Measurements from ENCODE around the gene ARL6IP6. TPM values are rescaled to one million over a fixed set of nuclear protein-coding genes. Genes with fewer than 3 reads are reported as not detected.

ARL6IP6 gene
- total RNA-seq (2022) (32.6 and 32.8 TPM in 2 replicates), Bru-seq, nascent RNA (percentile 89 among the genes with signal in this experiment), BruChase-seq, experiment 1, labeled RNA remaining after a 6-hour chase (percentile 78 among the genes with signal in this experiment), BruChase-seq, experiment 2, labeled RNA remaining after a 2-hour chase (percentile 76 among the genes with signal in this experiment)
- long read RNA-seq, transcript ARL6IP6-201 (4 exons, 2,805 nt) = major isoform, 97 of 112 reads
- long read RNA-seq, partial matches to known transcripts = 0 of 112 reads
- long read RNA-seq, other reads (novel, unspliced or antisense) = 12 of 112 reads

DNA sequence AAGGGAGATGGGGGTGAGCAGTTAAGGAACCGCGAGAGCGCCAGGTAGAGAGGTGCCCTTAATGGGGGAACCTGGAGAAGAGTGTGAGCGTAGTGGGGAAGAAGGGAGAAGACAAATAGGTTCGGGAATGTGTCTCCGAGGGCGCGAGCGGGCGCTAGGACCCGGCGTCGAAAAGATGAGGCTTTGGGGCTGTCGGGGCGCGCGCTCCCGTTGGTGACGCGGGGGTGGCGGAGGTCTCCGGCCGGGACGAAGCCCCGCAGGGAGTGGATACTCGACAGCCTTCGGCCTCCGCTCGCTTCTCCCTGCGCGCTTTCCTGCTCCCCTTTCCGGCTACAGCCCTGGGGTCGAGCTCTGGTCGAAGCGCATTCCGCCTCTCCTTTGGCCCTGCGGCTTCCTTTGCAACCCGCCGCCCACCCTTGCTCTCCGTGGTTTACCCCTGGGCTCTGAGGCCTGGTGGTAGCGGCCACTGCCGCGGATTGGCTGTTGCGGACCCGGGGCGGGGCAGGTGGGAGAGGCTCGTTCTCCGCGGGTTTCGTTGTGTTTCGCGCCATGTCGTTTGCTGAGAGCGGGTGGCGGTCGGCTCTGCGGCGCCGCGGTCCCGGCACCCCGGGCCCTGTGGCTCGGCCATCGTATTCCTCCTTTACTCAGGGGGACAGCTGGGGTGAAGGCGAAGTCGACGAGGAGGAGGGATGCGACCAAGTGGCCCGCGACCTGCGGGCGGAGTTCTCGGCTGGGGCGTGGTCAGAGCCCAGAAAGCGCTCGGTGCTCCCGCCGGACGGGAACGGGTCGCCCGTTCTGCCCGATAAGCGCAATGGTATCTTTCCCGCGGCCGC is at the start of gene ARL6IP6:
TSS of gene ARL6IP6 (plus strand) at position 545 of the 833 bp plus-strand sequence. CDS start at position 550, 5 bp downstream.
- CTCF ChIA-PET = interaction anchor here (1.2 kb wide), 1 partner anchor 11 kb away, joined by 4 read pairs; no protein-coding TSS in a partner anchor
- H3K9me3 Mint-ChIP-seq (ENCODE audit: low read depth, unreplicated experiment) = no peaks in the 10 kb centered on the region
- intact Hi-C loops (cut with micrococcal nuclease; ENCODE audit: unreplicated experiment) = no loop called here
- peaks cover 64% of the 10 kb centered on the region for H3K36me3 Mint-ChIP-seq (ENCODE audit: insufficient read depth, unreplicated experiment)
- peak; percentile 95 for DNase-seq
- peaks cover 11% of the 10 kb centered on the region for H3K4me1 Mint-ChIP-seq (ENCODE audit: low read depth, unreplicated experiment)
- TF ChIP-seq, protein P1, sequence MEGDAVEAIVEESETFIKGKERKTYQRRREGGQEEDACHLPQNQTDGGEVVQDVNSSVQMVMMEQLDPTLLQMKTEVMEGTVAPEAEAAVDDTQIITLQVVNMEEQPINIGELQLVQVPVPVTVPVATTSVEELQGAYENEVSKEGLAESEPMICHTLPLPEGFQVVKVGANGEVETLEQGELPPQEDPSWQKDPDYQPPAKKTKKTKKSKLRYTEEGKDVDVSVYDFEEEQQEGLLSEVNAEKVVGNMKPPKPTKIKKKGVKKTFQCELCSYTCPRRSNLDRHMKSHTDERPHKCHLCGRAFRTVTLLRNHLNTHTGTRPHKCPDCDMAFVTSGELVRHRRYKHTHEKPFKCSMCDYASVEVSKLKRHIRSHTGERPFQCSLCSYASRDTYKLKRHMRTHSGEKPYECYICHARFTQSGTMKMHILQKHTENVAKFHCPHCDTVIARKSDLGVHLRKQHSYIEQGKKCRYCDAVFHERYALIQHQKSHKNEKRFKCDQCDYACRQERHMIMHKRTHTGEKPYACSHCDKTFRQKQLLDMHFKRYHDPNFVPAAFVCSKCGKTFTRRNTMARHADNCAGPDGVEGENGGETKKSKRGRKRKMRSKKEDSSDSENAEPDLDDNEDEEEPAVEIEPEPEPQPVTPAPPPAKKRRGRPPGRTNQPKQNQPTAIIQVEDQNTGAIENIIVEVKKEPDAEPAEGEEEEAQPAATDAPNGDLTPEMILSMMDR (IDR thresholded peaks at IDR 0.05; ENCODE audit: unreplicated experiment) = no peak
- peak within 1 kb of the TSS; percentile 96 for H3K4me3 Mint-ChIP-seq (ENCODE audit: low read depth, unreplicated experiment)
- no peaks in the 10 kb centered on the region for H3K27me3 Mint-ChIP-seq (ENCODE audit: unreplicated experiment)
- no TSS peak for BruUV-seq (replicated peaks)
- H3K27ac Mint-ChIP-seq (ENCODE audit: unreplicated experiment) = peak within 1 kb of the TSS; percentile 96

DNA sequence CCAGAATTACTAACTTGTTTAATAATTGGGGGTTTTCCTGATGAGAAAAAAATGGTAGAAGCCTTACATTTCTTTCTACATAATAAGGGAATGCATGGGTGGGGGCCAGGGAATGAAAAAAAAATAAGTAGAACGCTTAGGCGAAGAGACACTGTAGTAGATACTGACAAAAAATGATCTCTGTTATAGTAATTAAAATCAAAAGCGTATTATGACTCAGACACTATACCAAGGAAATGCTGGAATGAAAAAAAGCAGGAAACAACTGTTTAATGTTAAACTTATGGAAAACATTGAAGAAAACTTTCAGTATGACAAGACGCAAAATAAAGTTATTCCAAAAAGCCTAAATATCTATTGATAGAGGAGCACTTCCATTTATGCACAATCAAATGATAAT is 44.1 kb upstream of the ARL6IP6 start:
- BruUV-seq (replicated peaks) = no TSS peak

GRCh38 chr2:152676461-152676860 is 42.0 kb upstream of the ARL6IP6 start:
- CTCF ChIA-PET = no interaction called here
- no peaks in the 10 kb centered on the region for H3K9me3 Mint-ChIP-seq (ENCODE audit: low read depth, unreplicated experiment)
- TF ChIP-seq, protein P1 (IDR thresholded peaks at IDR 0.05; ENCODE audit: unreplicated experiment) = no peak
- DNase-seq = no peak
- no TSS peak for BruUV-seq (replicated peaks)
- intact Hi-C loops (cut with micrococcal nuclease; ENCODE audit: unreplicated experiment) = no loop called here
- H3K27ac Mint-ChIP-seq (ENCODE audit: unreplicated experiment) = no peak overlapping the region
- no peaks in the 10 kb centered on the region for H3K4me1 Mint-ChIP-seq (ENCODE audit: low read depth, unreplicated experiment)
- H3K27me3 Mint-ChIP-seq (ENCODE audit: unreplicated experiment) = no peaks in the 10 kb centered on the region
- no peak overlapping the region for H3K4me3 Mint-ChIP-seq (ENCODE audit: low read depth, unreplicated experiment)
- peaks cover 59% of the 10 kb centered on the region for H3K36me3 Mint-ChIP-seq (ENCODE audit: insufficient read depth, unreplicated experiment)

More for the DNA sequence above, 44.1 kb upstream of the ARL6IP6 start:
- CTCF ChIA-PET = no interaction called here
- intact Hi-C loops (cut with micrococcal nuclease; ENCODE audit: unreplicated experiment) = no loop called here
- TF ChIP-seq, protein P1 (IDR thresholded peaks at IDR 0.05; ENCODE audit: unreplicated experiment) = no peak
- Mint-ChIP-seq H3K27ac (ENCODE audit: unreplicated experiment) (no peak overlapping the region), H3K27me3 (ENCODE audit: unreplicated experiment) (no peaks in the 10 kb centered on the region), H3K4me3 (ENCODE audit: low read depth, unreplicated experiment) (no peak overlapping the region), H3K9me3 (ENCODE audit: low read depth, unreplicated experiment) (no peaks in the 10 kb centered on the region), H3K36me3 (ENCODE audit: insufficient read depth, unreplicated experiment) (peaks cover 50% of the 10 kb centered on the region), H3K4me1 (ENCODE audit: low read depth, unreplicated experiment) (no peaks in the 10 kb centered on the region)
- no peak for DNase-seq

GRCh38 chr2:152678808-152679207 is 39.6 kb upstream of the ARL6IP6 start:
- DNase-seq = no peak
- CTCF ChIA-PET = interaction anchor here (0.7 kb wide), 1 partner anchor 11 kb away, joined by 4 read pairs; no protein-coding TSS in a partner anchor
- H3K27me3 Mint-ChIP-seq (ENCODE audit: unreplicated experiment) = no peaks in the 10 kb centered on the region
- TF ChIP-seq, protein P1 (IDR thresholded peaks at IDR 0.05; ENCODE audit: unreplicated experiment) = no peak
- H3K27ac Mint-ChIP-seq (ENCODE audit: unreplicated experiment) = no peak overlapping the region
- BruUV-seq (replicated peaks) = no TSS peak
- peaks cover 46% of the 10 kb centered on the region for H3K36me3 Mint-ChIP-seq (ENCODE audit: insufficient read depth, unreplicated experiment)
- no peaks in the 10 kb centered on the region for H3K4me1 Mint-ChIP-seq (ENCODE audit: low read depth, unreplicated experiment)
- no peaks in the 10 kb centered on the region for H3K9me3 Mint-ChIP-seq (ENCODE audit: low read depth, unreplicated experiment)
- no peak overlapping the region for H3K4me3 Mint-ChIP-seq (ENCODE audit: low read depth, unreplicated experiment)
- intact Hi-C loops (cut with micrococcal nuclease; ENCODE audit: unreplicated experiment) = no loop called here

All from Calu3 (cell line).